GM12878 (cell line): ENCODE data around the gene PTGFRN. TPM values are rescaled to one million over a fixed set of nuclear protein-coding genes. Genes with fewer than 3 reads are reported as not detected.

Source experiments
- ATAC-seq: fragments of 200-7000 bp; cut with Tn5 transposase; 3 replicates; pipeline ENCODE4 v1.9.1; 2020; ENCODE audit warnings: mild to moderate bottlenecking, moderate library complexity
- BruUV-seq: library from RNA; stranded (reverse); fragments of 400-500 nt; replicated peaks from 2 replicates; lab custom pipeline; 2021; lab: Mats Ljungman, UMichigan
- CTCF ChIA-PET: fragments of 300-600 bp; sonication (Branson Sonifier 250); formaldehyde crosslinking; extraction: SDS; loops from one replicate; lab custom pipeline; 2021; ENCODE audit warnings: inconsistent platforms; lab: Yijun Ruan, JAX
- POLR2A ChIA-PET: fragments of 350-600 bp; formaldehyde crosslinking; extraction: SDS; loops from one replicate; lab custom pipeline; 2021; ENCODE audit warnings: inconsistent platforms; lab: Charles Lee
- RAD21 ChIA-PET: fragments of 300-600 bp; sonication (Branson Sonifier 250); formaldehyde crosslinking; loops from one replicate; lab custom pipeline; 2023; ENCODE audit warnings: antibody characterized with exemption; ENCODE audit not compliant: unreplicated experiment; lab: Charles Lee
- SMC1A ChIA-PET: fragments of 300-600 bp; sonication (Branson Sonifier 250); formaldehyde crosslinking; loops from one replicate; lab custom pipeline; 2023; ENCODE audit not compliant: unreplicated experiment, uncharacterized antibody; lab: Charles Lee
- DNase-seq: peaks from one replicate; pipeline ENCODE4 v3.0.0-alpha.2; 2011; ENCODE audit warnings: low read depth, low spot score
- FAIRE-seq: peaks from 3 replicates; lab custom pipeline; 2011; peaks lifted over from hg19 to GRCh38; lab: Jason Lieb, UNC
- H2AFZ ChIP-seq: 2 replicates; pipeline ENCODE4 v1.6.0; 2011; ENCODE audit warnings: low read depth, low read length, control low read depth; ENCODE audit not compliant: control insufficient read depth
- H3K27ac ChIP-seq: 2 replicates; pipeline ENCODE4 v1.5.1; 2011; ENCODE audit warnings: control low read depth; ENCODE audit not compliant: control insufficient read depth, insufficient read depth
- H3K27me3 ChIP-seq, 2 experiments: replicated peaks in 1 of 2; 2 replicates each; pipeline versions ENCODE4 v1.6.0 to v1.6.1; 2011; ENCODE audit warnings: low read length in 1 of 2; ENCODE audit not compliant: control insufficient read depth in 2 of 2, insufficient read depth in 2 of 2
- H3K36me3 ChIP-seq, 2 experiments: 2 replicates each; pipeline ENCODE4 v1.5.1; 2011; ENCODE audit warnings: low read length in 1 of 2; ENCODE audit not compliant: control insufficient read depth in 2 of 2, insufficient read depth in 2 of 2
- H3K4me1 ChIP-seq: 2 replicates; pipeline ENCODE4 v1.6.1; 2011; ENCODE audit warnings: mild to moderate bottlenecking, low read length, moderate library complexity, mixed read lengths; ENCODE audit not compliant: control insufficient read depth, insufficient read depth
- H3K4me2 ChIP-seq: 2 replicates; pipeline ENCODE4 v1.6.0; 2011; ENCODE audit warnings: control low read depth; ENCODE audit not compliant: control insufficient read depth, insufficient read depth
- H3K4me3 ChIP-seq: fragments of 200-600 bp; sonication (generic); 2 replicates; pipeline ENCODE4 v1.5.1; 2016
- H3K79me2 ChIP-seq: 2 replicates; pipeline ENCODE4 v1.6.0; 2011; ENCODE audit warnings: low read length; ENCODE audit not compliant: control insufficient read depth, insufficient read depth
- H3K9ac ChIP-seq: 2 replicates; pipeline ENCODE4 v1.8.0; 2011; ENCODE audit warnings: low read length, control low read depth, mixed read lengths; ENCODE audit not compliant: control insufficient read depth, insufficient read depth
- H3K9me3 ChIP-seq: replicated peaks from 3 replicates; pipeline ENCODE4 v1.5.1; 2011; ENCODE audit warnings: mild to moderate bottlenecking, low read length; ENCODE audit not compliant: control insufficient read depth, insufficient read depth
- H4K20me1 ChIP-seq: 2 replicates; pipeline ENCODE4 v1.6.0; 2011; ENCODE audit not compliant: control insufficient read depth, insufficient read depth
- E2F8 ChIP-seq: fragments of 450-650 bp; IDR thresholded peaks from 2 replicates; pipeline ENCODE4 v1.6.1; 2018; ENCODE audit warnings: mild to moderate bottlenecking, low read depth, moderate library complexity; ENCODE audit not compliant: partially characterized antibody
- ETV6 ChIP-seq, 2 experiments: fragments of 450-650 bp in 1 of 2; IDR thresholded peaks in 1 of 2; conservative IDR thresholded peaks in 1 of 2; 2 replicates each; pipeline ENCODE4 v1.6.1; 2014; ENCODE audit warnings: antibody characterized with exemption in 1 of 2, borderline replicate concordance in 1 of 2, low read depth in 1 of 2, mild to moderate bottlenecking in 1 of 2, moderate library complexity in 1 of 2
- KDM1A ChIP-seq: fragments of 200-600 bp; sonication (generic); IDR thresholded peaks from 2 replicates; pipeline ENCODE4 v1.6.1; 2016; ENCODE audit warnings: borderline replicate concordance
- NFYB ChIP-seq: IDR thresholded peaks from 2 replicates; pipeline ENCODE4 v1.6.1; 2011; ENCODE audit warnings: low read depth, mild to moderate bottlenecking, low read length, improper control_type of control experiment, moderate library complexity; ENCODE audit not compliant: insufficient read depth
- RFX5 ChIP-seq: IDR thresholded peaks from 2 replicates; pipeline ENCODE4 v1.6.1; 2011; ENCODE audit warnings: low read depth, low read length, improper control_type of control experiment
- SPI1 ChIP-seq: IDR thresholded peaks from 2 replicates; pipeline ENCODE4 v1.6.1; 2011; ENCODE audit warnings: low read depth, mild to moderate bottlenecking, low read length, moderate library complexity, borderline replicate concordance; ENCODE audit not compliant: insufficient read depth
- USF2 ChIP-seq: IDR thresholded peaks from 2 replicates; pipeline ENCODE4 v1.6.1; 2011; ENCODE audit warnings: low read depth, low read length, improper control_type of control experiment, borderline replicate concordance
- ZBED1 ChIP-seq: IDR thresholded peaks from 2 replicates; pipeline ENCODE4 v1.6.1; 2016; ENCODE audit warnings: borderline replicate concordance
- WGBS: methylation state at CpG from one replicate; pipeline ENCODE4 v1.1.6; 2016; ENCODE audit warnings: low lambda C conversion rate; ENCODE audit not compliant: insufficient replicate concordance, insufficient coverage; ENCODE audit errors: missing lambda C conversion rate; 5-methylcytosine and 5-hydroxymethylcytosine counted together
- in situ Hi-C: fragments of 300-500 bp; cut with MboI; formaldehyde crosslinking; loops from 9 replicates; pipeline ENCODE4 v1.14.3; 2018; ENCODE audit warnings: mixed read lengths
- intact Hi-C: fragments of 100-400 bp; cut with micrococcal nuclease; formaldehyde crosslinking; loops from one replicate; pipeline ENCODE4 v1.14.2; 2022; ENCODE audit not compliant: unreplicated experiment
- polyA plus RNA-seq, 11 experiments: library from polyadenylated mRNA; depleted of rRNA in 4 of 11; unstranded in 6 of 11; stranded (reverse) in 5 of 11; fragments of >200 nt; fragmentation: Nextera tagmentation in 4 of 11; fragmentation: Illumina TruSeq in 1 of 11; extraction: Ambion mirVana in 4 of 11; extraction: Trizol in 1 of 11; gene quantifications; 1 replicate in 1 of 11; 2 replicates in 10 of 11; pipeline versions ENCODE4 v1.2.1 to v1.2.3, GENCODE V29; 2011 to 2016; ENCODE audit warnings: inconsistent platforms in 2 of 11, missing spikeins in 2 of 11, low read depth in 1 of 11
- total RNA-seq, 4 experiments: library from RNA; depleted of rRNA in 3 of 4; stranded (reverse); fragments of >200 nt in 3 of 4; fragmentation: Illumina TruSeq in 1 of 4; extraction: Trizol in 1 of 4; gene quantifications; 2 replicates each; pipeline versions ENCODE4 v1.2.1 to v1.2.3, GENCODE V29; 2013 to 2021

The PTGFRN gene
- total and polyA plus RNA-seq, 10 of the 15 experiments (the other 5 are each of a cell fraction or from before 2014, with no cell fraction given) = 2.7 to 8.3 (median 5.1) TPM

- ATAC-seq (no peak), FAIRE-seq (no peak), DNase-seq (no peak)
- BruUV-seq = no TSS peak
- H3K27me3 ChIP-seq = no peaks in the 10 kb centered on the region
- ChIA-PET RAD21 (interaction anchor here (0.9 kb wide), 1 partner anchor 100 kb away, joined by 4 read pairs; no protein-coding TSS in a partner anchor), SMC1A (interaction anchor here (0.6 to 1.8 kb wide), 6 partner anchors 10 to 208 kb away, joined by 3 to 8 read pairs (median 3); no protein-coding TSS in a partner anchor), POLR2A (interaction anchor here (0.7 kb wide), 1 partner anchor 165 kb away, joined by 3 read pairs; no protein-coding TSS in a partner anchor), CTCF (interaction anchor here (1.0 to 2.1 kb wide), 3 partner anchors 9 to 220 kb away, joined by 4 to 7 read pairs (median 5); no protein-coding TSS in a partner anchor)
- H3K4me2 ChIP-seq = no peak overlapping the region
- WGBS = 0% methylated on average over 1 of the region's 1 CpG
- H3K4me3 ChIP-seq = no peak overlapping the region
- H3K9ac ChIP-seq = no peak overlapping the region
- no peaks in the 10 kb centered on the region; a peak in 2 of 4 replicates for H3K36me3 ChIP-seq
- in situ Hi-C loops (no loop called here), intact Hi-C loops (no loop called here)
- no peaks in the 10 kb centered on the region for H3K4me1 ChIP-seq
- no peaks in the 10 kb centered on the region for H3K79me2 ChIP-seq
- H3K9me3 ChIP-seq = no peaks in the 10 kb centered on the region
- no peak overlapping the region for H2AFZ ChIP-seq
- no peak for TF ChIP-seq KDM1A
- no peak for TF ChIP-seq ZBED1
- TF ChIP-seq USF2 = no peak
- no peak for TF ChIP-seq ETV6 (conservative IDR thresholded peaks at IDR 0.05 in 1 of 2, IDR thresholded peaks at IDR 0.05 in 1 of 2; ENCODE audit: borderline replicate concordance in 1 of 2, low read depth in 1 of 2)
- no peak for TF ChIP-seq NFYB
- TF ChIP-seq SPI1 = no peak
- TF ChIP-seq E2F8 = no peak
- TF ChIP-seq RFX5 = no peak
- H4K20me1 ChIP-seq = no peaks in the 10 kb centered on the region
- H3K27ac ChIP-seq = no peak overlapping the region
Observed at GRCh38 chr1:116945996-116946395, 36.3 kb downstream of the PTGFRN start.
